COR-L47 (cell line): ENCODE measurements around the gene ARPC4.
"Not testable (repeated sequence)": the region's sequence is repeated elsewhere in the genome, so short reads cannot be mapped to it uniquely, and the experiment has no call there.

ENCODE experiments used
- DNase-seq: peaks from one replicate; lab custom pipeline; 2025; lab: John Stamatoyannopoulos, UW

The ARPC4 gene

DNA sequence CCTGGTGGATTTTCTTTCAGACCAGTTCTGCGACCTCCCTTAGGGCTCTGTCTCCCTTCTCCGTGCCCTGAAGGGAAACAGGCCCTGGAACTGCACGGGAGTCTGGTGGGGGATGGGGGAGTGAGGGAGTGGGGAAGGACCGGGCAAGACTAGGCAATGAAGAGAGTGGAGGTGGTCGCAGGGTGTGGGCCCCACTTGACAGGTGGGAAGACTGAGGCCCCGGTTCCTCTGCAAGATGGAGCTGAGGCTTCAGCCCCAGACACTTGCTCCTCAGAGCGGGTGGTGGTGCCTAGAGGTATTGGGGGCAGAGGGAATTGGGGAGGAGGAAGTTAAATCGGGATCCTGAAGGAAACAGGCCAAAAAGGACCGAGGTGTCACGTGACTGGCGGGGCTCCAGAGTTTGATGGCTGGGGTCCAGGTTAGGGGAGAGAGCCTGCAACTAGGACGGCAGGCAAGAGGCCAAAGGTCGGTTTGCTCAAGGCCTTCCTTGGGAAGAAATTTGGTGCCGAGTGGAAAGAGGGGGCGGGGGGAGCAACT is 22.5 kb upstream of the ARPC4 start:
- no peak for DNase-seq

DNA sequence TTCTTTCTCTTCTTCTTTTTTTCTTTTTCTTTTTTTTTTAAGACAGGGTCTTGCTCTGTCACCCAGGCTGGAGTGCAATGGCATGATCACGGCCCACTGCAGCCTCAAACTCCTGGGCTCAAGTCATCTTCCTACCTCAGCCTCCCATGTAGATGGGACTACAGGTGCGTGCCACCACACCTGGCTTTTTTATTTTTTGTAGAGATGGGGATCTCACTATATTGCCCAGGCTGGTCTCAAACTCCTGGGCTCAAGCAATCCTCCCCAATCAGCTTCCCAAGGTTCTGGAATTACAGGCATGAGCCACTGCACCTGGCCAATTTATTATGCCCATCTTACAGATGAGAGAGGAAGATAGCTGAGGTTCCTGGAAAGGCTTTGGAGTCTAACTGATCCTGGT is 21.9 kb upstream of the ARPC4 start:
- not testable (repeated sequence) for DNase-seq

DNA sequence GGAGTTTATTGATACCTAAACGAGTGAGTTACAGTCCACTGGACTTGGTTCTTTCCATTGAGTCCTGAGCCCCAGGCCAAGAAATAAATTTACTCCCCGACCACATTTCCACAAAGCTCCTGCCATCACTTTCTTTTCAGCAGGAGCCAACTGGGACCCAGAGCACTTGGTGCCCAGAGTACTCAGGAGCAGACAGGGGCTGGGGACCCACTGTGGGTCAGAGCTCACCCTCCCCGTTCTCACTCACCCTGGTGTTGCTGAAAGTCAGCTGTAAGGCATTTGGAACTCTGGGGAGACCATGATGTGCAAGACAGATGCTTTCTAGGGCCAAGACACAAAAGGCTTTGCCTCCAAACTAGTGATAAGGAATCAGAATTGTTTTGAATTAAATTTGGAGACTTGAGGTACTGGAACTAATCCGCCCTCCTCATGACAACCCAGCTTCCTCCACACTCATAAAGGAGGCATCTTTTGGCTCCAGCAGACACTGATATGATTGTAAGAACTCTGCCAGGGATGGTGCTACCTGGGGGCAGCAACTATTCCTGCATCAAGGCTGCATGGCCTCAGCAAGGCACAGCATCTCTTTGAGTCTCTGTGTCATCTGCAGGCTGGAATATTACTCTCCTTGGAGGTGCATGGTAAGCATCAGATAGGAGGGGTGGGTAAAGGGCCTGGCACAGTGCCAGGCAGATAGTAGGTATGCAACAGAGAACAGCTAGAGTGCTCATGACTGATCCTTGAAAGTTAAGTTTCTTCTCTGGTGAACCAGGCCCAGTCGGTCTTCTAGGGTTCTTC is 15.8 kb upstream of the ARPC4 start:
- DNase-seq = no peak

DNA sequence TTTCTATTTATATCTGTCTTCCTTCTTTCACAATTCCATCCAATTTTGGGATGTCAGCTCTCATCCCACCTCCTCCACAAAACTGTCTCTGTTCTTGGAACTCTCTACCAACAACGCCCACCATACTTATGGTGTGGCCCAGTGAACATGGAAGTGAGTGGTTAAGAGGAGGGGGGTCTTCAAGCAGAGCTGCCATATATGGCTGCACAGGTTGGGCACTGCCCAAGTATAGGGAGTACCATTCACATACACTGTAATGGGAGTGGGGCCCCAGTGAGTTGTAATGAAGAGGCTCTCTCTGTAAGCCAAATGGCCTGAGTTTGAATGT is 15.2 kb upstream of the ARPC4 start:
- no peak for DNase-seq

DNA sequence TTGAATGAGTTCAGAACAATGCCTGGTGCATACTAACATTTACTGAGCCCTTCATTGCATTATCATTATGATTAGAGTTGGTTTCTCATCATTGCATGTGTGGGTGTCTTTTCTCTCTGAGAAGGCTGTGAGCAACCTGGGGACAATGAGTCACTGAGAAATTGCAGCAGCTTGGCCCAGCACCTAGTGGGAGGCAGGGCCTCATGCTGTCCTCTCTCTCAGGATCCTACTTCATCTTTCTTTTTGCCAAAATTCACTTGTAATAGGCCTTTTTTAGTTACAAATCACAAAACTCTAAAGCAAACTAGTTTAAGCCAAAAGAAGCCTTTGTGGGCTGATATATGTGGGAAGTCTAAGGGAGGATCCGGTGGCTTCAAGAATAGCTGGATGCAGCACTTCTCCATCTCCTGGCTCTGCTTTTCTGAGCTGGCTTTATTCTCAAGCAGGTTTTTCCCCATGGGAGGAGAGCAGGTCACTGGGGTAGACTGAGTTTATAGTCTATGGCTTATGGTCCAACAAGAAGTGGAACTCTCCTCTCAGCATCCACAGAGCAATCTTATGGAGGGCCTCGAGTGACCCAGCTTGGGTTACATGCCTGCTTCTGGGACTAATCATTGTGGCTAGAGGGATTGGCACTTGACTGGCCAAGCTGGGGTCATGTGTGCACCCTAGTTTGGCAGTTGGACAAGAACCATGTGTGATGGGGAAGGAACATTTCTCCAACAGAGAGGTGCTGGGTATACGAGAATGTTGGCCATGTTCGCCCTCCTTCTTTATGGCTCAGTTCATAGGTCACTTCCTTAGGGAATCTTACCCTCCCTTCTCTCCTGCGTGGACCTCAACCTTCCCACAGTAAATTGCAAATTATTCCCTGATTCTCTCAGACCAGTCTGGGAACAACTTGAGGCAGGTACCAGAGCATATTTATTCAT is 14.5 kb upstream of the ARPC4 start:
- DNase-seq = no peak

DNA sequence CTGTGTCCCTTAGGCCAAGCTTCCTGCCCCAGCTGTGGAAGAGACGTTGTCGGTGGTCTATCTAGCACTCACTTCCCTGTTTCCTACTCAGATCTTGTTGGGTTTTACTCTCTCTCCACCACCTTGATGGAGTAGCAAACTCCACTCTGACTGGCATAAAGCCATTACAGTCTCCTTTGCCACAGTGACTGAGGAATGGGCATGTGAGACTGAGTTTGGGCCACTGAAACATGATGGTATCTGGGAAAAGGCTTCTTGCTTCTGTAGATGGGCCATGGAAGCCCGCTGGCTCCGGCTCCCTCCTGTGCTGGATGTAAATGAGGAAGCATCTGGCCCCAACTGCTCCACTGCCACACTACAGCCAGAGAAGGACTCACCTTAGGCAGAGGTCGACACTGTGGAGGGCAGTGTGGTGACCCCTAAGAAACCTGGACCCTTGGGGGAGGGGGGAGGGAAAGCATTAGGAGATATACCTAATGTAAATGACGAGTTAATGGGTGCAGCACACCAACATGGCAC is 13.7 kb upstream of the ARPC4 start:
- DNase-seq = no peak

GRCh38 chr3:9779721-9780457 is 13.0 kb upstream of the ARPC4 start:
- DNase-seq = no peak

DNA sequence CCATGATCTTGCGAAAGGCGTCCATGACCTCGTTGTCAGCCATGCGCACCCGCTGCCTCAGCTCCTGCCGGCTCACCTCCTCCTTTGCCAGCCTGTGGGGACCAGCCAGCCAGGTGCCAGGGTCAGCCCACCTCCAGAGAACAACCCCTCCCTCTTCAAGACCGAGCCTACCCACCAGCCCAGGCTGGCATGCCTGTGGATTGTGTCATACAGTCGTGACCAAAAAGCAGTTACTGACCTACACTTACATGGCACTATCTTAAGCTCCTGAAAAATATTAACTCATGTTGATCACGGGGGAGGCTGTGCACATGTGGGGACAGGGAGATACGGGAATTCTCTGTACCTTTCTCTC is 12.4 kb upstream of the ARPC4 start:
- DNase-seq = no peak

- DNase-seq = no peak
Observed at GRCh38 chr3:9780910-9781309, 12.0 kb upstream of the ARPC4 start.

- DNase-seq = no peak
Observed at GRCh38 chr3:9781551-9781950, 11.3 kb upstream of the ARPC4 start.

GRCh38 chr3:9781978-9782603 is 10.8 kb upstream of the ARPC4 start:
- DNase-seq = no peak

- DNase-seq = no peak
Observed at GRCh38 chr3:9782770-9783169, 10.1 kb upstream of the ARPC4 start.

- no peak for DNase-seq
Observed at GRCh38 chr3:9783954-9784353, 8.9 kb upstream of the ARPC4 start.

DNA sequence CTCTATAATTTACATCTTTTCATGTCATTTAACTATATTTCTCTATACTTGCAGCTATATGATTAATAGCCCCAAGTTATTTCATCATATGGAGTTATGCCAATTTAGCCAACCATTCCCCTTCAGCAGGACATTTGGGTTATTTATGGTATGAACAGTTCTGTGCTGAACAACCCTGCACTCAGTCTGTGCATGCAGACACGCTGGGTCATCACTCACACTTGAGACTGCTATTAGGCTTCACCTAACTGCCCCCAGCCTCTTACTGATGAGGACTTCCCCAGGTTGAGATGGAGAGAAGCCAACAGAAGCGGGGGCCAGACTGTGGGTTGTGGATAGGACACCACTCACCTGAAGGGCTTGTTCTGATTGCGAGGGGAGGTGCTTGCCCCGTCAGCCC is 7.9 kb upstream of the ARPC4 start:
- no peak for DNase-seq

- no peak for DNase-seq
Observed at GRCh38 chr3:9785602-9786001, 7.3 kb upstream of the ARPC4 start.

GRCh38 chr3:9786209-9786739 is 6.6 kb upstream of the ARPC4 start:
- no peak for DNase-seq

DNA sequence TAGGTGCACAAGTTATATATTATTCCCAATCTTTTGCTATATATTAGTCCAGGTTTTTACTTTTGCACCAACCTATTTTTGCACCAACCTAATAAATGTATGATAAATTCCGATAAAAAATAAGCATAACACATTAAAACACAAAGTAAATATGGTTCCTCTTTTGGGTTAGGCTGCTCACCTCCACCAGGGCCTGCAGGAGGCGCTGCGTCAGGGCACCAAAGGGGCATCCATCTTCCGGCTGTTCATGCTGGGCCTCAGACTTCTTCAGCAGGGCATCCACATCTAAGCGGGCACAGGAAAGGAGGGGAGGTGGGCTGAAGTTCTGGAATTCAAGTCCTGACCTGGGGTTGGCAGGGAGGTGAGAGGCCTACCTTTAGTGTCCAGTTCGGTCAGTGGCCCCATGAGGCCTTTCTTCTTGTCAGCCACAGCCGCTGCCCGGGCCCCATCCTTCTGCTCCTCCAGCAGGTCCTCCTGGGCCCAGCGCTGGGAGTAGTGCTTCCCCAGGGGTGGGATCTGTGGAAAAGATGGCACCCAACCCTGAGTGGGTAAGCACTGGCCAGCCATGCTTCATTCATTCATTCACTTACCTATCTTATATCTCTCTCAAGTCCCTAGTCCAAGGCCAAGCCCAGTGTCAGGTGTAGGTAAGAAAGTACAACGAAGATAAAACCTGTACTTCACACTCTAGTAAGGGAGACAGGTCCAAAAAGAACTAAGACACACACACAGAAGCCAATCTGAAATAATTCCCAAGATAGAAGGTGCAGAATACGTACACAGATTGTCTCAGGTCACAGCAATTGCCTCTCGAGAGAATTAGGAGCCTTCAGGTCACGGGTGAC is 5.8 kb upstream of the ARPC4 start:
- DNase-seq = no peak

- no peak for DNase-seq
Observed at GRCh38 chr3:9787714-9788113, 5.2 kb upstream of the ARPC4 start.

- no peak for DNase-seq
Observed at GRCh38 chr3:9791127-9791526, 1.8 kb upstream of the ARPC4 start.

GRCh38 chr3:9791790-9792404 is 985 bp upstream of the ARPC4 start:
- DNase-seq = no peak
